GM18861 (cell line): ENCODE results near the gene CST8.

Source experiments
- ATAC-seq: cut with Tn5 transposase; IDR thresholded peaks from one replicate; pipeline ENCODE4 v1.9.1; 2021; ENCODE audit not compliant: unreplicated experiment

Gene CST8

DNA sequence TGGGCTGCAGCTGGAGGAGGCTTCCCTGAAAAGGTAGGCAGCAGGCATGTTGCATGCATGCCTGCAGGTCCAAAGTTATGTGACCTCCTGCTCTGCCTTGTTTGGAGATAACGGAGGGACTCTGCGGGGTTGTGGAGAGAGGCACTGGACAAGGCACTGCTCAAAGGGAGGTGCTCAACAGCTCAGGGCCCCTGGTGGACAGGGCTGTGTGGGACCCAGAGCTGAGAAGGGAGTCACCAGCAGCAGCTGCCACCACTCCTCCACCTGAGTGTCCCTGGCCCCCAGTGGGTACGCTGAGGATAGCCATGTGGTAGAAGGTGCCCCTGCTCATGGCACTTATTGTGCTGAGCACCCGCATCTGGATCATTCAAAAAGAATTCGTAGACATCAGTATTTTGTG, 15.5 kb upstream of the CST8 start:
- no peak for ATAC-seq

DNA sequence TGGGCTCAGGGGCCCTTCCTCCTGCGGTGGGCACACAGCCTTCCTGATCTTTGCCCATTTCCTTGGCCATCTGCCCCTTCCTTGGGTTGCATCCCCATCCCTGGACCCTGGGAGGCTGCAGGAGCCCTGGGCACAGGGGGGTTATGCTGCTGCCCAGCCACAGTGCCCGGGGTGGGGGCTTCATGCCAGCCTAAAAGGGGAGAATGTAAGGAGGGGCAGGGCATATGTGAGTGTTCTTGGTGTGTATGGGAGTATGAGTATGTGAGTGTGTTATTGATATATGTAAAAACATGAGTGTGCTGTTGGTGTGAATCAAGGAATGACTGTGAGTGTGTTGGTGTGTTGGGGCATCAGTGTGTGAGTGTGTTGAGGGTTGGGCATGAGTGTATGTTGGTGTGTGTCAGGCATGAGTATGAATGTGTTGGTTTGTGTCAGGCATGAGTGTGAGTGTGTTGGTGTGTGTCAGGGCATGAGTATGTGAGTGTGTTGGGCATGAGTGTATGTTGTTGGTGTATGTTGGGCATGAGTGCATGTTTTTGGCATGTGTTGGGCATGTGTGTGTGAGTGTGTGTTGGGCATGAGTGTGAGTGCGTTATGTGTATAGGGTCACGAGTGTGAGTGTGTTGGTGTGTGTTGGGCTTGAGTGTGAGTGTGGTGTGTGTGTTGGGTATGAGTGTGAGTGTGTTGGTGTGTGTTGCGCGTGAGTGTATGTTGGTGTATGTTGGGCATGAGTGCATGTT, 14.7 kb upstream of the CST8 start:
- no peak for ATAC-seq

GRCh38 chr20:23477223-23477622, 13.7 kb upstream of the CST8 start:
- no peak for ATAC-seq

DNA sequence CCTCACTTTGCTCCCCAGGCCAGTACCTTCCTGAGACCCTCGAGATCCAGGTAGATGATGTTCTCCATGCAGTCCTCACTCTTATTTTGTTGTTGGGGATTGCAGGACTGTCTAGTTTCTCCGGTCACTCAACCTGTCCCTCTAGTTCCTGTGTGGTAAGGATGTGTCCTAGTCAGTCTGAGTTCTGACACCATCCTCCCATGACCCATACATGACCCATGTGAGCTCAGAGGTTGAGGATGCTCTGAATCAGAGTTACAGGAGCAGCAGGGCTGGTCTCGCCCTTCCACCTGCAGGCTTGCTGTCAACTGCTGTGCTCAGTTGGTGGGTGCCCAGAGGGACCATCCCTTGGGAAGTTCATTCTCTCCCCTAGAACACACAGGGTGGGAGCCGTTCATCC, 11.9 kb upstream of the CST8 start:
- no peak for ATAC-seq

- ATAC-seq = no peak
Measured at GRCh38 chr20:23482138-23482537, 8.8 kb upstream of the CST8 start.

DNA sequence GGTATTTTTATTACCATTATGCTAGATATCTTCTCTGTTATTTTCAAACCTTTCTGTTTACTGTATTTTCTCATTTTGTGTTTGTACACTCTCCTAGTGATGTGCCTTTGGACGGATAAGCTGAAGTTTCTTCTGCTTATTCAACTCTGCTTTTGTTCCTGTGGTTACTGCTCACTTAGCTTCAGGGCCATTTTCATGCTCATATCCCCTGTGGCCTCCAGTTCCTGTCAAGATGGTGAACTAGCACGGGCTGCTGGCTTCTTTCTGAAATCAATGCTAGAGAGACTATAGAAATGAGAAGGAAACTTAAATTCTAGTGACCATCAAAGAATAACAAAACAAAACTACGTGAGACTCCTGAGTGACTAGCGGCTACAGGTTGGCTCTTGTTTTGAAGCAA, 6.8 kb upstream of the CST8 start:
- ATAC-seq = no peak

DNA sequence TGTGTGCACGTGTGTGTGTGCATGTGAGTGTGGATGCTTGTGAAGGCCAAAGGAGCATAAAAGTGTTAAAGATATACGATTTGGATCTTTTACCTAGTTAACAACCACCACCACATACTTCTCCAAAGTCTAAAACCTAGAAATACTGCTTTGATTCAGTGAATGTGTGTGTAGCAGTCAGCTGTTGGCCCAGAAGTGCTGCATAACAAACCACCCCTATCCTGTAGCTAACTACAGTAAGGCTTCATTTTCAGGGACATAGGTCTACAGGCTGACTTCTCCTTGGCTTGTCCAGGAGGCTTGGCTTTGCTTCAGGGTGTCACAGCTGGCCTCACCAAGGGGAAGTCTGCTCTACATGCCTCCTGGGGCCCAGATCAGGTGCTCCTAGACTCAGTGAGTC, 2.4 kb upstream of the CST8 start:
- ATAC-seq = no peak

DNA sequence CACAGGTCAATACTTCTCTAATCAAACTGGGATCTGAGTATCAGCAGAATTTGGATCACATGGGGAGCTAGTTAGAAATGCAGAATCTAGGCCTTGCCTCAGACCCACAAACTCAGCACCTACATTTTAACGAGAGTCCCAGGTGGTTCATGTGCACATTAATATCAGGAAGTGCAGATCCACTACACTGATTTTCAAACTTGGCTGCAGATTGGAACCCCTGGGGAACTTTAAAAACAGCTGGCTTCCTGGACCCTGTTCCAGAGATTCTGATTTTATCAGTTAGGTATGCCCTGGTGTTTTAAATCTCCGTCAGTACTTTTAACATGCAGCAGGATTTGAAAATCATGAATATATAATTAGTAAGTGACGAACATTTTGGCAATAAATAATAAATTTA, 1.9 kb upstream of the CST8 start:
- no peak for ATAC-seq

DNA sequence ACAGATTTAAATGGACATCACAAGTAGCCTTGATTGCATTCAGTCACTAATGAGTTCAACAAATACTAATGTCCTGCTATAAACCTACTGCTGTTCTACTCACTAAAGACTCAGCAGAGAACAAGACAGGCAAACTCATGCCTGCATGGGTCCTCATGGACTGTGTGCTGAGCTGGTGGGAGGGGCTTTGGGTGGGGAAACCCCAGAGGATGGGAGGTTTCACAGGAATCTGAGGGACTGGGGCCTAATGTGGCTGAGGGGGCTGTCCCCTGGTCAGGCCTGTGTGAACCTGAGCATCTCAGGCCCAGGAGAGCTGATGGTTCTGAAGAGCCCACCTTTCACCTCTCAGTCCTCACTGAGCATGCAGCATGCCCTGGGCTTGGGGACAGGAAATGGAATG, 1.4 kb downstream of the CST8 start:
- no peak for ATAC-seq

DNA sequence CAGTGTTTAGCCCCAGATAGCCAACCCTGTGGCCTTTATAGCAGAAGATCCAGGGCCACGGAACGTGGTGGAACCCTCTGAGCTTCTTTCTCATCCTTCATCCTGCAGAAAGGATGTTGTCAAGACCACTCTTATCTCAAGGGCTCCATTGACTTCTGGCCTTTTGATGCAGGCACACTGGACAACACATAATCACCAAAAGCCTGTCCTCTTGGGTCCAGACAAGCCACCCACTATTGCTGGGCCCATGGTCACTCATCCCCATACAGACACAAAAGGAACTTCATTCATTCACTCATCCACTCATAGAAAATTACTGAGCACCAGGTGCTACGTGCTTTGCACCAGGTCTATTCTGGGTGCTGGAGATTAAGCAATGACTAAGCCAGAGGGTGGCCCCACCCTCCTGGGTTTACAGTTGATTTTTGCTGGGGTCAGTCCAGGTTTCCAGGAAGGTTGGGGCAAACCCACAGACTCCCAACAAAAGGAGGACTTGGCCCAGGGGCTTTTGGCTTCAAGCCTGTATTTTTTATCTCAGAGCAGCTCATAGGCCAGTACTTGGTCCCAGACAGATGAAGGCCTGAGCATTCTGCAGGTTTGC, 2.4 kb downstream of the CST8 start:
- ATAC-seq = no peak

DNA sequence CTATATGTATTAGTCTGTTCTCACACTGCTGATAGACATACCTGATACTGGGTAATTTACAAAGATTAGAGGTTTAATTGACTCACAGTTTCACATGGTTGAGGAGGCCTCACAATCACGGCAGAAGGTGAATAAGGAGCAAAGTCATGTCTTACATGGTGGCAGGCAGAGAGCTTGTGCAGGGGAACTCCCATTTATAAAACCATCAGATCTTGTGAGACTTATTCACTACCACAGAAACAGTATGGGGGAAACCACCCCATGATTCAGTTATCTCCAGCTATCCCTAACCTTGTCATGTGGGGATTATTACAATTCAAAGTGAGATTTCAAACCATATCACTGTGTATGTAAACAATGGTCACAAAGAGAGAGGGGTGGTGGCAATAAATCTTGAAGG, 6.6 kb downstream of the CST8 start:
- no peak for ATAC-seq

- no peak for ATAC-seq
Measured at GRCh38 chr20:23501926-23502325, 11.0 kb downstream of the CST8 start.

DNA sequence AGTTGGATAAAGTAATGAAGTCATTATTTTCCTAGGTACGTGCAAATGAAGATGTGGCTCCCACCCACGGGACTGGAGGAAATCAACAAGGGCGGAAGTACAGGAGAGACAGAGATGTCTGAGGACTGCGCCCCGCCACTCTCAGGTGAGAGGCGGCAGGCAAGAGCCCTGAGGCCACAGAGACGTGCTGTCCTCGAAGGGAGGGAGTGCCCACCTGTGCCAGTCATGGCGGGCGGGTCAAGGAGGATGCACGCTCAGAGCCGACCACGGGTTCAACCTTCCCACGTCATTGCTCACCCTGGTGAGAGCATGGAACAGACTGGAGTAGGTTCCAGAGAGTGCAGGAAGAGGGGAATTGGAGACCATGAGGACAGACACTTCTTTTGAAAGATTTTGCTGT, 12.7 kb downstream of the CST8 start:
- ATAC-seq = no peak

- ATAC-seq = no peak
Measured at GRCh38 chr20:23507346-23507745, 16.4 kb downstream of the CST8 start.

- no peak for ATAC-seq
Measured at GRCh38 chr20:23508449-23509229, 17.7 kb downstream of the CST8 start.

GRCh38 chr20:23509247-23509913, 18.5 kb downstream of the CST8 start:
- ATAC-seq = no peak

- ATAC-seq = no peak
Measured at GRCh38 chr20:23510000-23510590, 19.2 kb downstream of the CST8 start.

DNA sequence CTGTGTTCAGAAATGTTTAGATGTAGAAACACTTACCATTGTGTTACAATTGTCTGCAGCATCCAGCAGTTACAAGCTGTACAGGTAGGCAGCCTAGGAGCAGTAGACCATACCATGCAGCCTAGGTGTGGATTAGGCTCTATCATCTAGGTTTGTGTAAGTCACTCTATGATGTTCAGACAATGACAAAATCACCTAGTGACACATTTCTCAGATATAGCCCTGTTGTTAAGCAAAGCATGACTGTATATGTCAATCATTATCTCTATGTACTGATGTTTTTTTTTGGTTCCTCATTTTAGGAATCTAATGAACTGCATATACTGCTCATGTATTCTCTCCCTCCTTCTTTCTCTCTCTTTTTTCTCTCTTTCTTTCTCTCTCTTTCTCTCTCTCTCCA, 22.2 kb downstream of the CST8 start:
- ATAC-seq = peak; percentile 84

DNA sequence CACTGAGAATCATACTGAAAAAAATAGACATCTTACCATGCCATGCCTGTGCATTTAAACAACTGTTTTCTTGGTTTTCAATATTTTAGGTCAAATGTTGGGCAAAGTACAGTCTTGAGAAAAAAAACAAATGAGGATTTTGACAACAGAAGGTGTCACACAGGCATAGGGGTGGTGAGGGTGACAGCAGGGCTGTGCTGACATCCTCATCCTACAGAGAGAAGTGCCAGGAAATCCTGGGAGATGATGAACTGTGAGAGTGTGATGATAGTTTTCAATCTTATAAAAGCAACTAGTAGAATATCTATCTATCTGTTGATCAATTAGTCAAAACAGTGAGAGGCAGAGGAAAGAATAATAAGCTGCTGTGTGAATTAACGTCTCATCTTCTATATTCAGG, 23.9 kb downstream of the CST8 start:
- ATAC-seq = no peak

DNA sequence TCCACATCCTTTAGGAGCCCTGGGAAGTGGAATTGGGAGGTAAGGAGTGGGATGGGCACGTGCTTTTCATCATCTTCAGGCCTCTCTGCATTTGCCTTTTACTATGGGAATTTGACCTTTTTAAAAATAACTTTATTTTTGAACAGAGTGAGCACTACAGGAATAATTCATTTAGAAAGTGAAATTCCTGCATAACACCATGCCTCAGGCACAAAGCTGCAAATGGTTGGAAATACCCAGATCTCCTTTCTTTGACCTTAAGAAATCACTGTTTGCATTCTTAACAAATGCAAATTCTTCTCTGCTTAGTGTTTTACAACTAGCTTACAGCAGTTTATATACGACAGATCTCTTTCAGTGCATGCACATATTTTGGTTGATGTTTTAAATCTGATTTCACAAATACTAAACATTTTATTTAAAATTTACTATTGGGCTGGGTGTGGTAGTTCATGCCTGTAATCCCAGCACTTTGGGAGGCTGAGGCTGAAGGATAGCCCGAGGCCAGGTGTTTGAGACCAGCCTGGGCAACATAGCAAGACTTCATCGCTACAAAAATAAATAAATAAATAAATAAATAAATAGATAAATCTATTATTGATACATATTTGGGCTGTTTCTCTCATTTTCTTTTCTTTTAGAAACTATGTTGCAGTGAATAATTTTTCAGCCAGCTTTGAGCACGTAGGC, 24.5 kb downstream of the CST8 start:
- no peak for ATAC-seq

DNA sequence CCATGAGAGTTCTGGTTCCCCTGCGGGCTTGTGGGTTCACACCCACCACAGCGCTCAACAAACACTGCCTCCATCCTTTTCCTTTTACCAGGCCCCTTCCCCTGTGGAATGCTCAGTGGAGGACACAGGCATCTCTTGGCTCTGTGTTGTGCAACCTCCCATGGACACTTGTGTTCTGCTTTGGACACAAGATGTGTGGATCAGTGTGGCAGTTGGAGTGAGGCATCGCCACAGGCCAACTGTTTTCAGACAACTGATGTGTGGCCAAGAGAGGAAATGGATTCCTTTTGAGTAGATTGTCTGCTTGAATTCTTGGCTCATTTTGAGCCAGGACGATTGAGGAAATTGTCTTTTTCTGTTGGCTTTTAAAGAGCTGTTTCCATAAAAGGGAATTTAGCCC, 26.8 kb downstream of the CST8 start:
- no peak for ATAC-seq
